ENCODE measurements around the gene CENPK.

- TF ChIP-seq CTCF (IDR thresholded peaks at IDR 0.05; ENCODE audit: low read depth, low read length, missing input control) (no peak), HNF4A (conservative IDR thresholded peaks at IDR 0.05) (no peak), REST (IDR thresholded peaks at IDR 0.05) (no peak), MAX (IDR thresholded peaks at IDR 0.05) (no peak), ATF3 (IDR thresholded peaks at IDR 0.05) (no peak), TAF1 (conservative IDR thresholded peaks at IDR 0.05) (no peak), YY1 (IDR thresholded peaks at IDR 0.05) (no peak), EGR1 (IDR thresholded peaks at IDR 0.05; ENCODE audit: low read depth in 2 of 2) (no peak), RAD21 (IDR thresholded peaks at IDR 0.05) (no peak)
These were observed 14.2 kb upstream of the CENPK start for GRCh38 chr5:65577141-65577540.
